ENCODE data around the gene UBE2D1.

UBE2D1 gene

GRCh38 chr10:58372607-58373441, 38.0 kb downstream of the UBE2D1 start:
- intact Hi-C loops (cut with micrococcal nuclease) = no loop called here
- H3K27ac Mint-ChIP-seq = no peak overlapping the region
- no peak overlapping the region for H3K4me3 Mint-ChIP-seq
- H3K36me3 Mint-ChIP-seq (ENCODE audit: low read depth) = peaks cover 6% of the 10 kb centered on the region
- no peaks in the 10 kb centered on the region for H3K27me3 Mint-ChIP-seq
- H3K4me1 Mint-ChIP-seq (ENCODE audit: low read depth) = no peaks in the 10 kb centered on the region
- H3K9me3 Mint-ChIP-seq = no peaks in the 10 kb centered on the region

DNA sequence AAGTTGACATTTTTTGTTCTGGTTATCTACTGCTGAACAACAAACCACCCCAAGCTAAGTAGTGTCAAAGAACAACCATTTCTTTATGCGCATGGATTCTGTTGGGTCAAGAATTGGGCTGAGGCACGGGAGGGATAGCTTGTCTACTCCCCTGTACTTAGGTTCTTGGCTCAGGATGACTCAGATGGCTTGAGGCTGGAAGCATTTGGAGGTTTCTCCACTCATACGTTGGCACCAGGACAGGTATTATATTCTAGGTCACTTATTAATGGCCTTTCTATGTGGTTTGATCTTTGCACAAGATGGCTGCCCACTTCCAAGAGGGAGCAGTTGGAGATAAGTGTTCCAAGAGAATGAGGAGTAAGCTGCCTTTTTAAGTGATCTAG, 38.6 kb downstream of the UBE2D1 start:
- no peaks in the 10 kb centered on the region for H3K4me1 Mint-ChIP-seq (ENCODE audit: low read depth)
- H3K27me3 Mint-ChIP-seq = no peaks in the 10 kb centered on the region
- H3K9me3 Mint-ChIP-seq = no peaks in the 10 kb centered on the region
- no peak overlapping the region for H3K27ac Mint-ChIP-seq
- no peak overlapping the region for H3K4me3 Mint-ChIP-seq
- peaks cover 8% of the 10 kb centered on the region for H3K36me3 Mint-ChIP-seq (ENCODE audit: low read depth)
- intact Hi-C loops (cut with micrococcal nuclease) = no loop called here

DNA sequence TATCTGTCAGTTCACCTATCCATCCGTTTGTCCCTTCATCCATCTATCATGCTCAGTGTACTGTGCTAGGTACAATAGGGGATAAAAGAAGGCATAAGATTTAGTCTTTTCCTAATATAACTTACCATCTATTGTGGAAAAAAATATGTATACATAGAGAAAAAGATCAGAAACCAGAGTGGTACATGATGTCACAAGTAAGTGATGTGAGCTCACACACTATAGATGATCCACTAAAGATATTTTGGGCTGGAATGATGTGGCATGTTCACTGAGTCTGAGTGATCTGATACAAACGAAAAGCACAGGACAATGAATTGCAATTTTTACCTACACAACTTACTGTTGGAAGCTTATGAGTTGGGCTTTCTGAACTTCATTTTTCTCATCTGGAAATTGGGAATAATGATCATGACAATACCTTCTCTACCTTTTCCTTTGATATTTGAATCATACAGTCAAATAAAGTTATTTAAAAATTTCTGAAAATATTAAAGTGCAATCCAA, 47.7 kb downstream of the UBE2D1 start:
- Mint-ChIP-seq H3K27ac (no peak overlapping the region), H3K27me3 (no peaks in the 10 kb centered on the region), H3K36me3 (ENCODE audit: low read depth) (peaks cover 31% of the 10 kb centered on the region), H3K4me1 (ENCODE audit: low read depth) (peaks cover 33% of the 10 kb centered on the region), H3K9me3 (no peaks in the 10 kb centered on the region), H3K4me3 (no peak overlapping the region)
- intact Hi-C loops (cut with micrococcal nuclease) = no loop called here

GRCh38 chr10:58384095-58384494, 49.3 kb downstream of the UBE2D1 start:
- intact Hi-C loops (cut with micrococcal nuclease) = loop anchor here (1.0 to 2.0 kb wide), 2 partner anchors 49 to 115 kb away; partner anchors contain the start of genes CISD1 and UBE2D1

GRCh38 chr10:58384544-58384998, 49.8 kb downstream of the UBE2D1 start:
- Mint-ChIP-seq H3K27me3 (no peaks in the 10 kb centered on the region), H3K27ac (peak overlapping the region; percentile 95), H3K36me3 (ENCODE audit: low read depth) (peaks cover 38% of the 10 kb centered on the region), H3K4me1 (ENCODE audit: low read depth) (peaks cover 39% of the 10 kb centered on the region), H3K9me3 (no peaks in the 10 kb centered on the region), H3K4me3 (peak overlapping the region; percentile 98)
- intact Hi-C loops (cut with micrococcal nuclease) = loop anchor here (1.0 to 2.0 kb wide), 2 partner anchors 50 to 115 kb away; partner anchors contain the start of genes CISD1 and UBE2D1

More at GRCh38 chr10:58384095-58384494, 49.3 kb downstream of the UBE2D1 start:
- peak overlapping the region; percentile 98 for H3K4me3 Mint-ChIP-seq
- H3K4me1 Mint-ChIP-seq (ENCODE audit: low read depth) = peaks cover 36% of the 10 kb centered on the region
- peak overlapping the region; percentile 95 for H3K27ac Mint-ChIP-seq
- peaks cover 37% of the 10 kb centered on the region for H3K36me3 Mint-ChIP-seq (ENCODE audit: low read depth)
- no peaks in the 10 kb centered on the region for H3K9me3 Mint-ChIP-seq
- no peaks in the 10 kb centered on the region for H3K27me3 Mint-ChIP-seq

GRCh38 chr10:58384999-58385783, 50.4 kb downstream of the UBE2D1 start, which contains the start of gene TFAM:
Gene TFAM, plus strand, starts transcription at chr10:58385410. Its CDS starts 138 bp downstream, at chr10:58385548.
- intact Hi-C loops (cut with micrococcal nuclease) = loop anchor here (1.0 to 2.0 kb wide), 2 partner anchors 50 to 116 kb away; partner anchors contain the start of genes CISD1 and UBE2D1
- H3K27ac Mint-ChIP-seq = peak within 1 kb of the TSS; percentile 95
- H3K9me3 Mint-ChIP-seq = no peaks in the 10 kb centered on the region
- peak within 1 kb of the TSS; percentile 98 for H3K4me3 Mint-ChIP-seq
- no peaks in the 10 kb centered on the region for H3K27me3 Mint-ChIP-seq
- peaks cover 41% of the 10 kb centered on the region for H3K4me1 Mint-ChIP-seq (ENCODE audit: low read depth)
- H3K36me3 Mint-ChIP-seq (ENCODE audit: low read depth) = peaks cover 44% of the 10 kb centered on the region

DNA sequence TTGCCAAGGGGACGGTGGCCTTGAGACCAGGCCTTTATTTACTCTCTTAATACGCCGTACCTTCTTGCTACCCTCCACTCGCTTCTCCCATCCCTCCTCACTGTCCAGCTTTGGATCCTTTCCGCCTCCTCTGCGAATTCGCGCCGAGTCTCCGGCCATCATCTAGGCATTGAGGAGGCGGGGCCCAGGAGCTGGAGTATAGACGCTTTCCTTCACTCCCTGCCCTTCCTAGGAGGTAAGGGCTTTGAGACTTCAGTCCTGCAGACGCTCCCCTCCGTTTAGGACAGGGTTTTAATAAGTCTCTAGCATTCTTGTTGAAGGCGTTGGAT, 50.9 kb downstream of the UBE2D1 start:
- Mint-ChIP-seq H3K4me1 (ENCODE audit: low read depth) (peaks cover 41% of the 10 kb centered on the region), H3K27me3 (no peaks in the 10 kb centered on the region), H3K9me3 (no peaks in the 10 kb centered on the region), H3K27ac (peak overlapping the region; percentile 95), H3K36me3 (ENCODE audit: low read depth) (peaks cover 47% of the 10 kb centered on the region), H3K4me3 (peak overlapping the region; percentile 98)
- intact Hi-C loops (cut with micrococcal nuclease) = loop anchor here (2.0 kb wide), 1 partner anchor 51 kb away; the partner anchor contains the start of gene UBE2D1

- Mint-ChIP-seq H3K4me1 (ENCODE audit: low read depth) (peaks cover 29% of the 10 kb centered on the region), H3K27me3 (no peaks in the 10 kb centered on the region), H3K27ac (no peak overlapping the region), H3K4me3 (no peak overlapping the region), H3K9me3 (no peaks in the 10 kb centered on the region), H3K36me3 (ENCODE audit: low read depth) (peaks cover 76% of the 10 kb centered on the region)
- intact Hi-C loops (cut with micrococcal nuclease) = loop anchor here (2.0 kb wide), 1 partner anchor 90 kb away; no protein-coding TSS in a partner anchor
Observed at GRCh38 chr10:58389024-58389423, 54.2 kb downstream of the UBE2D1 start.

DNA sequence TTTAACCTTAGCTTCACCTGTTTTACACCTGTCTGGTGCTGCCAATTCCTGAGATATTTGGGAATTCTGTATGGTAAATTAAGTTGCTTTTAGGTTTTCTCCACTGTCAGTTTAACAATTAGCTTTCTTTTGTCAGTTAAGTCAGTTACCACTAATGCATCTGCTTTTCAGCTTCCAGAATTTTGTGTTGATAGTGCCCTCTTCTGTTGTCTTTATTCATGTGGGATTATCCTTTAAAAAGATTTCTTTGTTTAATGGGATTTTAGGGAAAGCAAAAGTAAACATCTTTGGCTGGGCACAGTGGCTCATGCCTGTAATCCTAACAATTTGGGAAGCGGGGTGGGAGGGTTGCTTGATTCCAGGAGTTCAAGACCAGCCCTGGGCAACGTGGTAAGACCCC, 58.5 kb downstream of the UBE2D1 start:
- Mint-ChIP-seq H3K9me3 (no peaks in the 10 kb centered on the region), H3K4me1 (ENCODE audit: low read depth) (peaks cover 5% of the 10 kb centered on the region), H3K27ac (no peak overlapping the region), H3K36me3 (ENCODE audit: low read depth) (peaks cover 79% of the 10 kb centered on the region), H3K4me3 (no peak overlapping the region), H3K27me3 (no peaks in the 10 kb centered on the region)
- intact Hi-C loops (cut with micrococcal nuclease) = loop anchor here (10.0 kb wide), 1 partner anchor 219 kb away; no protein-coding TSS in a partner anchor

DNA sequence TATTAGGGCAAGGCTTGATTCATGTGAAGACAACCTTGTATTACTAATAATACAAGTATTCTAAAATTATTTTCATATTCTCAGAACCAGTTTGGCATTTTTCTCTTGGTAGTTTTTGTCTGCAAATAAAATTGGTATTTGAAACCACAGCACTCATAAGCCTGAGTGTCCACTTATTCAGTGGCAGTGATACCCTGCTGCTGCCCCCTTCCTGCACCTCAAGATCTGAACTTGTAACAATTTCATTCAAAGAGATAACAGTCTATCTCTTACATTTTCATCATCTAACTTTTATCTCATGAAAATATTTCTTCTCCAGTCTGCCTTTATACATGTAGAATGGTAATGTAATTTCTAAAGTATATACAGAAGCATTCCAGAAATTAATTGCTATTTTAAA, 59.7 kb downstream of the UBE2D1 start:
- intact Hi-C loops (cut with micrococcal nuclease) = loop anchor here (10.0 kb wide), 1 partner anchor 220 kb away; no protein-coding TSS in a partner anchor
- H3K9me3 Mint-ChIP-seq = no peaks in the 10 kb centered on the region

DNA sequence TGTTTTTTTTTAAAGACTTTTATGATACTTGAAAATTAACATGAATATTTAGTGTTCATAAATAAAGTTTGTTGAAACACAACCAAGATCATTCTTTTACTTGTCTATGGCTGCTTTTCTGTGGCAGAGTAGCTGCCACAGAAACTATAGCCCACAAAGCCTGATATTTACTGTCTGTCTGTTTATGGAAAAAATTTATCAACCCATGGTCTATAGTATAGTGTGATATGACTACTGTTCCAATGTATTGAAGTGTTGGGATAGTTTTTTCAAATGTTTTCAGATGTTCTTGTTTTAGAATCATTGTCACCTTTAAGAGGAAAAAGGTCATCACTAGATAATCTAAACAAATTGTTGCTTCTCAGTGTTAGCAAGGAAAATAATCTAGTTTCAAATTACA, 61.3 kb downstream of the UBE2D1 start:
- intact Hi-C loops (cut with micrococcal nuclease) = loop anchor here (10.0 kb wide), 1 partner anchor 221 kb away; no protein-coding TSS in a partner anchor
- Mint-ChIP-seq H3K27me3 (no peaks in the 10 kb centered on the region), H3K4me1 (ENCODE audit: low read depth) (no peaks in the 10 kb centered on the region), H3K9me3 (no peaks in the 10 kb centered on the region), H3K36me3 (ENCODE audit: low read depth) (peaks cover 69% of the 10 kb centered on the region), H3K4me3 (no peak overlapping the region), H3K27ac (no peak overlapping the region)

More for the DNA sequence above, 59.7 kb downstream of the UBE2D1 start:
- H3K4me1 Mint-ChIP-seq (ENCODE audit: low read depth) = peaks cover 2% of the 10 kb centered on the region
- no peaks in the 10 kb centered on the region for H3K27me3 Mint-ChIP-seq
- no peak overlapping the region for H3K27ac Mint-ChIP-seq
- no peak overlapping the region for H3K4me3 Mint-ChIP-seq
- H3K36me3 Mint-ChIP-seq (ENCODE audit: low read depth) = peaks cover 70% of the 10 kb centered on the region

- Mint-ChIP-seq H3K4me3 (no peak overlapping the region), H3K27me3 (no peaks in the 10 kb centered on the region), H3K27ac (no peak overlapping the region), H3K4me1 (ENCODE audit: low read depth) (no peaks in the 10 kb centered on the region), H3K36me3 (ENCODE audit: low read depth) (peaks cover 51% of the 10 kb centered on the region), H3K9me3 (no peaks in the 10 kb centered on the region)
- intact Hi-C loops (cut with micrococcal nuclease) = loop anchor here (10.0 kb wide), 1 partner anchor 223 kb away; no protein-coding TSS in a partner anchor
Observed at GRCh38 chr10:58397830-58398229, 63.0 kb downstream of the UBE2D1 start.

- H3K4me3 Mint-ChIP-seq = no peak overlapping the region
- H3K27me3 Mint-ChIP-seq = no peaks in the 10 kb centered on the region
- intact Hi-C loops (cut with micrococcal nuclease) = loop anchor here (10.0 kb wide), 1 partner anchor 225 kb away; no protein-coding TSS in a partner anchor
- no peaks in the 10 kb centered on the region for H3K4me1 Mint-ChIP-seq (ENCODE audit: low read depth)
- H3K9me3 Mint-ChIP-seq = no peaks in the 10 kb centered on the region
- no peak overlapping the region for H3K27ac Mint-ChIP-seq
- H3K36me3 Mint-ChIP-seq (ENCODE audit: low read depth) = peaks cover 36% of the 10 kb centered on the region
Observed at GRCh38 chr10:58399410-58399809, 64.6 kb downstream of the UBE2D1 start.
